ENCODE results near the gene HTR7. TPM values are rescaled to one million over a fixed set of nuclear protein-coding genes. Genes with fewer than 3 reads are reported as not detected.

The HTR7 gene
- total RNA-seq, 1 donor from 2014 or later = 0.32 TPM

DNA sequence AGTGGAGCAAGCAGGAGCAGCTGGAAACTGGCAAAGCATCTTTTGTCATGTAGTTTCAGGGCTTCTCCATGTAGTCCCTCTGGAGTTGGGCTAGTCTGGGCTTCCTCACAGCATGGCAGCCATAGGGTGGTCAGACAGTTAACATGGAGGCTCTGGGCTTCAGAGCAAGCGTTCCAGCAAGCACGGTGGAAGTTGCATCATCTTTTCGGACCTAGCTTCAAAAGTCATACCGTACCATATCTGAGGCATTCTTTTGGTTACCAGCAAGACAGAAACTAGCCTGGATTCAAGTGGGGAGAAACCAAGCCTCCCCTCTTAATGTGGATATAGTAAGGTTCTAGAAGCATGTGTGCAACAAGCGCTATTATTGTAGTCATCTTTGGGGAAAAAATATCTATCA is 135.0 kb downstream of the HTR7 start:
- Histone ChIP-seq H3K9me3 (no peaks in the 10 kb centered on the region), H3K27ac (no peak overlapping the region), H3K27me3 (ENCODE audit: low read depth) (no peaks in the 10 kb centered on the region), H3K36me3 (no peaks in the 10 kb centered on the region), H3K4me1 (no peaks in the 10 kb centered on the region), H3K4me3 (no peak overlapping the region)
- ATAC-seq (no peak), DNase-seq (no peak)
- TF ChIP-seq, protein P1, sequence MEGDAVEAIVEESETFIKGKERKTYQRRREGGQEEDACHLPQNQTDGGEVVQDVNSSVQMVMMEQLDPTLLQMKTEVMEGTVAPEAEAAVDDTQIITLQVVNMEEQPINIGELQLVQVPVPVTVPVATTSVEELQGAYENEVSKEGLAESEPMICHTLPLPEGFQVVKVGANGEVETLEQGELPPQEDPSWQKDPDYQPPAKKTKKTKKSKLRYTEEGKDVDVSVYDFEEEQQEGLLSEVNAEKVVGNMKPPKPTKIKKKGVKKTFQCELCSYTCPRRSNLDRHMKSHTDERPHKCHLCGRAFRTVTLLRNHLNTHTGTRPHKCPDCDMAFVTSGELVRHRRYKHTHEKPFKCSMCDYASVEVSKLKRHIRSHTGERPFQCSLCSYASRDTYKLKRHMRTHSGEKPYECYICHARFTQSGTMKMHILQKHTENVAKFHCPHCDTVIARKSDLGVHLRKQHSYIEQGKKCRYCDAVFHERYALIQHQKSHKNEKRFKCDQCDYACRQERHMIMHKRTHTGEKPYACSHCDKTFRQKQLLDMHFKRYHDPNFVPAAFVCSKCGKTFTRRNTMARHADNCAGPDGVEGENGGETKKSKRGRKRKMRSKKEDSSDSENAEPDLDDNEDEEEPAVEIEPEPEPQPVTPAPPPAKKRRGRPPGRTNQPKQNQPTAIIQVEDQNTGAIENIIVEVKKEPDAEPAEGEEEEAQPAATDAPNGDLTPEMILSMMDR (IDR thresholded peaks at IDR 0.05) = no peak
- intact Hi-C loops (cut with DNase I) = no loop called here

GRCh38 chr10:90718182-90718581 is 139.7 kb downstream of the HTR7 start:
- no peak for DNase-seq
- intact Hi-C loops (cut with DNase I) = no loop called here
- no peaks in the 10 kb centered on the region for H3K27me3 ChIP-seq (ENCODE audit: low read depth)
- no peak overlapping the region for H3K27ac ChIP-seq
- H3K36me3 ChIP-seq = no peaks in the 10 kb centered on the region
- TF ChIP-seq, protein P1 (IDR thresholded peaks at IDR 0.05) = no peak
- H3K9me3 ChIP-seq = no peaks in the 10 kb centered on the region
- no peak overlapping the region for H3K4me3 ChIP-seq
- no peak for ATAC-seq
- no peaks in the 10 kb centered on the region for H3K4me1 ChIP-seq

DNA sequence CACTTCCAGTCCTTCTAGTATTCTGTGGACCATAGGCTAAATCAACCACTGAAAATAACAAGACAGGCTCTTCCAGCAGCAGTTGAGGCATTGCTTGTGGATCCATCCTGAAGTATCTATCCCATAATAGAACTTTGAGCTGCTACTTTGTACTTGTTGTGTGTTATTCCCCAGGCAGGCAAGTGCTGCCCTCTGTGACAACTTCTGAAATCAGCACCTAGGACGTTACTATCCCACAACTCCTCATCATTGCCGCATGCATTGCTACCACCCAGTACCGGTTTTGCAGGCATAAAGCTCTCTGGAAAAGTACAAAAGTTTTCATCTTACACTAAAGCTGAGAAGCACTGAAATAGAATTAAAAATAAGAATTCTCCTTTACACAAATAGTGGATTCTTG is 145.3 kb downstream of the HTR7 start:
- DNase-seq (no peak), ATAC-seq (no peak)
- Histone ChIP-seq H3K36me3 (no peaks in the 10 kb centered on the region), H3K27me3 (ENCODE audit: low read depth) (no peaks in the 10 kb centered on the region), H3K27ac (no peak overlapping the region), H3K4me3 (no peak overlapping the region), H3K9me3 (no peaks in the 10 kb centered on the region), H3K4me1 (no peaks in the 10 kb centered on the region)
- intact Hi-C loops (cut with DNase I) = no loop called here
- TF ChIP-seq, protein P1 (IDR thresholded peaks at IDR 0.05) = no peak

DNA sequence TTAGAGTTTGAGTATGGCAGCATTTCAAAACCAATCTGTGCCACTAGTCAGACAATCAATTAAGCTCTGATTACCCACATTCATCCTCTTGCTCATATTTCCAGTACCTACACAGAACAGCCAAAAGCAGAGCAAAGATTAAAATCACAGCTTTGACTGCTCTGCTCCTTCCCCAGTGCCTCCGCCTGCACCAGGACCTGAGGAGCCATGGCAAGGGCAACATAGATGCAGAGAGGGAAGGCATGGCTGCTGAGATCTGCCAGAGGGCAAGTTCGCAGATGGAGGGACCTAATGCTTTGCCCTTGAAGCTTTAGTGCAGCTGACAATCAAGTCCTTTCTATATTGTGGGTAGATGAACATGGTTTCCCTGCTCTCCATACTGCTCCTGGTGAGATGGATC is 148.1 kb downstream of the HTR7 start:
- DNase-seq (no peak), ATAC-seq (no peak)
- Histone ChIP-seq H3K27me3 (ENCODE audit: low read depth) (no peaks in the 10 kb centered on the region), H3K27ac (no peak overlapping the region), H3K9me3 (no peaks in the 10 kb centered on the region), H3K4me1 (no peaks in the 10 kb centered on the region), H3K4me3 (no peak overlapping the region), H3K36me3 (no peaks in the 10 kb centered on the region)
- intact Hi-C loops (cut with DNase I) = no loop called here
- TF ChIP-seq, protein P1 (IDR thresholded peaks at IDR 0.05) = no peak

GRCh38 chr10:90707657-90708056 is 150.2 kb downstream of the HTR7 start:
- intact Hi-C loops (cut with DNase I) = no loop called here

More at GRCh38 chr10:90707657-90708056, 150.2 kb downstream of the HTR7 start:
- no peaks in the 10 kb centered on the region for H3K4me1 ChIP-seq
- TF ChIP-seq, protein P1 (IDR thresholded peaks at IDR 0.05) = no peak
- H3K27ac ChIP-seq = no peak overlapping the region
- DNase-seq (no peak), ATAC-seq (no peak)
- no peak overlapping the region for H3K4me3 ChIP-seq
- no peaks in the 10 kb centered on the region for H3K36me3 ChIP-seq
- no peaks in the 10 kb centered on the region for H3K27me3 ChIP-seq (ENCODE audit: low read depth)
- no peaks in the 10 kb centered on the region for H3K9me3 ChIP-seq
